HepG2 (cell line): ENCODE results near the gene NUDT15. TPM values are rescaled to one million over a fixed set of nuclear protein-coding genes. Genes with fewer than 3 reads are reported as not detected.

Source experiments
- BCL3 ChIP-seq: sonication (generic); formaldehyde crosslinking; IDR thresholded peaks from 2 replicates; pipeline ENCODE4 v1.5.1; 2020; ENCODE audit warnings: mild to moderate bottlenecking, missing genetic modification reagents, moderate library complexity
- CREM ChIP-seq, 2 experiments: sonication (generic) in 1 of 2; formaldehyde crosslinking in 1 of 2; IDR thresholded peaks; 2 replicates each; pipeline versions ENCODE4 v1.4.0 to v1.6.1; 2016 to 2020; ENCODE audit warnings: antibody characterized with exemption in 1 of 2, mild to moderate bottlenecking in 1 of 2, missing genetic modification reagents in 1 of 2
- ELF1 ChIP-seq: sonication (generic); formaldehyde crosslinking; IDR thresholded peaks from 2 replicates; pipeline ENCODE4 v1.4.0; 2020; ENCODE audit warnings: missing genetic modification reagents
- ZBTB25 ChIP-seq: IDR thresholded peaks from 2 replicates; pipeline ENCODE4 v1.6.1; 2018; ENCODE audit warnings: missing genetic modification reagents
- ZEB1 ChIP-seq: IDR thresholded peaks from 2 replicates; pipeline ENCODE4 v1.6.1; 2012; ENCODE audit warnings: mild to moderate bottlenecking, low read depth, inconsistent platforms; ENCODE audit not compliant: insufficient replicate concordance
- ZHX2 ChIP-seq, 2 experiments: sonication (generic) in 1 of 2; formaldehyde crosslinking in 1 of 2; IDR thresholded peaks; 2 replicates each; pipeline versions ENCODE4 v1.6.1 to v1.9.0; 2014 to 2022; ENCODE audit warnings: antibody characterized with exemption in 1 of 2, borderline replicate concordance in 1 of 2, inconsistent platforms in 1 of 2, low read depth in 1 of 2, missing genetic modification reagents in 1 of 2
- ZNF781 ChIP-seq: sonication (generic); formaldehyde crosslinking; IDR thresholded peaks from 2 replicates; pipeline ENCODE4 v1.5.1; 2020; ENCODE audit warnings: borderline replicate concordance, mild to moderate bottlenecking, missing genetic modification reagents; ENCODE audit errors: not compliant biosample characterization
- polyA plus RNA-seq, 8 experiments: library from polyadenylated mRNA; depleted of rRNA in 3 of 8; stranded (reverse) in 7 of 8; unstranded in 1 of 8; fragments of >200 nt; fragmentation: Illumina TruSeq in 4 of 8; extraction: Trizol in 4 of 8; gene quantifications; 2 replicates each; pipeline versions ENCODE4 v1.2.1 to v1.2.3, GENCODE V29; 2011 to 2016; ENCODE audit warnings: low read depth in 4 of 8, missing spikeins in 1 of 8, mixed read lengths in 1 of 8; ENCODE audit not compliant: insufficient read depth in 1 of 8
- total RNA-seq, 5 experiments: library from RNA; depleted of rRNA; stranded (reverse); fragments of >200 nt; fragmentation: Illumina TruSeq; extraction: Trizol; gene quantifications; 2 replicates each; pipeline ENCODE4 v1.2.3, GENCODE V29; 2016; ENCODE audit warnings: low read depth in 1 of 5
- TF ChIP-seq, protein P1 (sequence below): sonication (generic); formaldehyde crosslinking; IDR thresholded peaks from 2 replicates; pipeline ENCODE4 v1.4.0; 2020; ENCODE audit warnings: missing genetic modification reagents
- TF ChIP-seq, protein P2 (sequence below): sonication (generic); formaldehyde crosslinking; IDR thresholded peaks from 2 replicates; pipeline ENCODE4 v1.8.1; 2023; ENCODE audit warnings: mild to moderate bottlenecking, missing genetic modification reagents
- TF ChIP-seq, protein P3 (sequence below): sonication (generic); formaldehyde crosslinking; IDR thresholded peaks from 2 replicates; pipeline ENCODE4 v1.5.0; 2020; ENCODE audit warnings: mild to moderate bottlenecking, missing genetic modification reagents

Gene NUDT15
- total and polyA plus RNA-seq, 2 of the 13 experiments (the other 11 are each of a cell fraction or from before 2014, with no cell fraction given), result 21.3 to 47.3 TPM

- peak; percentile 84; the same call in 1 of the 2 replicates for TF ChIP-seq BCL3 (CRISPR knock-in tag)
- TF ChIP-seq, protein P1, sequence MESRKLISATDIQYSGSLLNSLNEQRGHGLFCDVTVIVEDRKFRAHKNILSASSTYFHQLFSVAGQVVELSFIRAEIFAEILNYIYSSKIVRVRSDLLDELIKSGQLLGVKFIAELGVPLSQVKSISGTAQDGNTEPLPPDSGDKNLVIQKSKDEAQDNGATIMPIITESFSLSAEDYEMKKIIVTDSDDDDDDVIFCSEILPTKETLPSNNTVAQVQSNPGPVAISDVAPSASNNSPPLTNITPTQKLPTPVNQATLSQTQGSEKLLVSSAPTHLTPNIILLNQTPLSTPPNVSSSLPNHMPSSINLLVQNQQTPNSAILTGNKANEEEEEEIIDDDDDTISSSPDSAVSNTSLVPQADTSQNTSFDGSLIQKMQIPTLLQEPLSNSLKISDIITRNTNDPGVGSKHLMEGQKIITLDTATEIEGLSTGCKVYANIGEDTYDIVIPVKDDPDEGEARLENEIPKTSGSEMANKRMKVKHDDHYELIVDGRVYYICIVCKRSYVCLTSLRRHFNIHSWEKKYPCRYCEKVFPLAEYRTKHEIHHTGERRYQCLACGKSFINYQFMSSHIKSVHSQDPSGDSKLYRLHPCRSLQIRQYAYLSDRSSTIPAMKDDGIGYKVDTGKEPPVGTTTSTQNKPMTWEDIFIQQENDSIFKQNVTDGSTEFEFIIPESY (CRISPR knock-in tag), result peak; percentile 85
- peak; percentile 98 for TF ChIP-seq ELF1 (CRISPR knock-in tag)
- TF ChIP-seq ZNF781, result no peak
- peak; percentile 78 for TF ChIP-seq CREM (IDR thresholded peaks at IDR 0.05)
- 0 out of 2 replicates have a peak, but pooled peaks have one; percentile 11 for TF ChIP-seq CREM (CRISPR knock-in tag; IDR thresholded peaks at IDR 0.05)
- peak; percentile 38 for TF ChIP-seq ZEB1
- peak; percentile 86; the same call in 1 of the 2 replicates for TF ChIP-seq ZBTB25 (CRISPR knock-in tag)
- TF ChIP-seq, protein P2, sequence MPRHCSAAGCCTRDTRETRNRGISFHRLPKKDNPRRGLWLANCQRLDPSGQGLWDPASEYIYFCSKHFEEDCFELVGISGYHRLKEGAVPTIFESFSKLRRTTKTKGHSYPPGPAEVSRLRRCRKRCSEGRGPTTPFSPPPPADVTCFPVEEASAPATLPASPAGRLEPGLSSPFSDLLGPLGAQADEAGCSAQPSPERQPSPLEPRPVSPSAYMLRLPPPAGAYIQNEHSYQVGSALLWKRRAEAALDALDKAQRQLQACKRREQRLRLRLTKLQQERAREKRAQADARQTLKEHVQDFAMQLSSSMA, result no peak
- TF ChIP-seq, protein P3, sequence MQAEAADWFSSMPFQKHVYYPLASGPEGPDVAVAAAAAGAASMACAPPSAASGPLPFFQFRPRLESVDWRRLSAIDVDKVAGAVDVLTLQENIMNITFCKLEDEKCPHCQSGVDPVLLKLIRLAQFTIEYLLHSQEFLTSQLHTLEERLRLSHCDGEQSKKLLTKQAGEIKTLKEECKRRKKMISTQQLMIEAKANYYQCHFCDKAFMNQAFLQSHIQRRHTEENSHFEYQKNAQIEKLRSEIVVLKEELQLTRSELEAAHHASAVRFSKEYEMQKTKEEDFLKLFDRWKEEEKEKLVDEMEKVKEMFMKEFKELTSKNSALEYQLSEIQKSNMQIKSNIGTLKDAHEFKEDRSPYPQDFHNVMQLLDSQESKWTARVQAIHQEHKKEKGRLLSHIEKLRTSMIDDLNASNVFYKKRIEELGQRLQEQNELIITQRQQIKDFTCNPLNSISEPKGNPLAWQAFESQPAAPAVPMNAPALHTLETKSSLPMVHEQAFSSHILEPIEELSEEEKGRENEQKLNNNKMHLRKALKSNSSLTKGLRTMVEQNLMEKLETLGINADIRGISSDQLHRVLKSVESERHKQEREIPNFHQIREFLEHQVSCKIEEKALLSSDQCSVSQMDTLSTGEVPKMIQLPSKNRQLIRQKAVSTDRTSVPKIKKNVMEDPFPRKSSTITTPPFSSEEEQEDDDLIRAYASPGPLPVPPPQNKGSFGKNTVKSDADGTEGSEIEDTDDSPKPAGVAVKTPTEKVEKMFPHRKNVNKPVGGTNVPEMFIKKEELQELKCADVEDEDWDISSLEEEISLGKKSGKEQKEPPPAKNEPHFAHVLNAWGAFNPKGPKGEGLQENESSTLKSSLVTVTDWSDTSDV, result 0 out of 2 replicates have a peak, but pooled peaks have one; percentile 34
- peak; percentile 63; the same call in 1 of the 2 replicates for TF ChIP-seq ZHX2 (IDR thresholded peaks at IDR 0.05; ENCODE audit: low read depth)
- no peak for TF ChIP-seq ZHX2 (CRISPR knock-in tag; IDR thresholded peaks at IDR 0.05; ENCODE audit: borderline replicate concordance)
Observed at GRCh38 chr13:48094781-48095502, 57.4 kb downstream of the NUDT15 start, which contains the start of gene MED4 (continued).
